A673 (cell line): Measurements from ENCODE around the gene SLC39A8. TPM values are rescaled to one million over a fixed set of nuclear protein-coding genes. Genes with fewer than 3 reads are reported as not detected.

ENCODE experiments used
- BruUV-seq: library from RNA; stranded (reverse); fragments of 400-500 nt; replicated peaks from 2 replicates; lab custom pipeline; 2021; lab: Mats Ljungman, UMichigan
- CTCF ChIA-PET: fragments of 300-600 bp; sonication (Branson Sonifier 250); formaldehyde crosslinking; loops from one replicate; lab custom pipeline; 2022; ENCODE audit warnings: antibody characterized with exemption; lab: Charles Lee
- POLR2A ChIA-PET: fragments of 300-600 bp; sonication (Branson Sonifier 250); formaldehyde crosslinking; loops from one replicate; lab custom pipeline; 2022; ENCODE audit warnings: antibody characterized with exemption; ENCODE audit not compliant: low non-redundant PET; lab: Charles Lee
- DNase-seq: peaks from one replicate; pipeline ENCODE4 v3.0.0-alpha.2; 2015; ENCODE audit warnings: low spot score
- H3K27ac ChIP-seq: fragments of 200-600 bp; sonication (generic); 2 replicates; pipeline ENCODE4 v1.5.1; 2016; ENCODE audit warnings: mixed run types, low read depth, mild to moderate bottlenecking, mixed read lengths, antibody characterized with exemption, low read length; ENCODE audit not compliant: poor library complexity, severe bottlenecking
- H3K27me3 ChIP-seq: fragments of 200-600 bp; sonication (generic); replicated peaks from 2 replicates; pipeline ENCODE4 v1.6.1; 2017; ENCODE audit warnings: mixed run types, low read depth, mild to moderate bottlenecking, mixed read lengths, antibody characterized with exemption, low read length; ENCODE audit not compliant: insufficient read depth, poor library complexity
- H3K36me3 ChIP-seq: fragments of 200-600 bp; sonication (generic); 2 replicates; pipeline ENCODE4 v1.6.1; 2016; ENCODE audit warnings: mixed run types, mild to moderate bottlenecking, mixed read lengths, antibody characterized with exemption, low read length; ENCODE audit not compliant: insufficient read depth, poor library complexity, severe bottlenecking
- H3K4me1 ChIP-seq: fragments of 200-600 bp; sonication (generic); 2 replicates; pipeline ENCODE4 v1.6.1; 2017; ENCODE audit warnings: mixed run types, mild to moderate bottlenecking, mixed read lengths, antibody characterized with exemption, low read length; ENCODE audit not compliant: insufficient read depth, poor library complexity, severe bottlenecking
- H3K4me3 ChIP-seq: fragments of 200-600 bp; sonication (generic); 2 replicates; pipeline ENCODE4 v1.5.1; 2016; ENCODE audit warnings: low read depth, mixed run types, mild to moderate bottlenecking, mixed read lengths, low read length; ENCODE audit not compliant: poor library complexity, severe bottlenecking
- H3K9me3 ChIP-seq: fragments of 200-600 bp; sonication (generic); 2 replicates; pipeline ENCODE4 v1.6.1; 2016; ENCODE audit warnings: mixed run types, low read depth, mild to moderate bottlenecking, mixed read lengths, antibody characterized with exemption, low read length; ENCODE audit not compliant: poor library complexity, severe bottlenecking
- EZH2 ChIP-seq: fragments of 200-600 bp; sonication (generic); IDR thresholded peaks from 2 replicates; pipeline ENCODE4 v1.6.1; 2017; ENCODE audit warnings: borderline replicate concordance, low read depth, mild to moderate bottlenecking, mixed read lengths, antibody characterized with exemption, low read length; ENCODE audit not compliant: poor library complexity, severe bottlenecking
- intact Hi-C: fragments of 100-400 bp; cut with micrococcal nuclease; formaldehyde crosslinking; loops from one replicate; pipeline ENCODE4 v1.10.0; 2022; ENCODE audit not compliant: unreplicated experiment
- total RNA-seq: library from RNA; stranded (reverse); gene quantifications from 2 replicates; pipeline ENCODE4 v1.2.3, GENCODE V29; 2021
- TF ChIP-seq, protein P1 (sequence below): fragments of 300-800, 200-600 bp; sonication (generic); conservative IDR thresholded peaks from 2 replicates; pipeline ENCODE4 v1.5.1; 2017; ENCODE audit warnings: low read depth, mild to moderate bottlenecking, antibody characterized with exemption, low read length, moderate library complexity, mixed read lengths

The SLC39A8 gene
- total RNA-seq, 1 experiment from 2014 or later = 12.3 TPM

GRCh38 chr4:102344520-102344953, 745 bp downstream of the SLC39A8 start:
- intact Hi-C loops = loop anchor here (5.0 kb wide), 1 partner anchor 88 kb away; no protein-coding TSS in a partner anchor
- CTCF ChIA-PET = interaction anchor here (1.0 kb wide), 1 partner anchor 87 kb away, joined by 20 read pairs; no protein-coding TSS in a partner anchor

DNA sequence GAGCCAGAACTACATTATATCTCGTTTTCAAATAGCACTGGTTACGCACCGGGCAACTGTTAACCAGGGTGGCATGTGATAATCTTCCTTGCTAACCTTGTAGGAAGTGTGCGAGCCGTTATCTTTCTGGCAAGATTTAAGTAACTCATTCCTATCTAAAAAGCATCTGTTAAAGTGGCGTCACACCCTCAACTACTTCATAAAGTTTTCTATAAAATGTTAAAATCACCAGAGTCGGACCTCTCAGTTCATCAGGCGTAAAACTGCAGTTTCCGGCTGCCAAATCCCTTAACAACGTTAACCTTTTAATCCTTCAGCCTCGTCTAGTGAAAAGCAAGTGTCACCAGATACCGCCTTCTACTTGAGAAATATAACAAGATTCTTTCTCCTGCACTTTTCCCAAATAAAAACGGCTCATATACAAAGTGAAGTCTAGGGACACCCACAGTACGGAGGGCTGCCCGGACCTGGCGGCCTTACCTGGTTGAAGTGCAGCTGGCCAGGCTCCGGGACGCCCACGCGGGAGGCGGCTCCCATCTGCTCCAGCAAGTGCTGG, 1.2 kb downstream of the SLC39A8 start:
- no peaks in the 10 kb centered on the region for H3K9me3 ChIP-seq
- DNase-seq = peak; percentile 54
- no peaks in the 10 kb centered on the region for H3K36me3 ChIP-seq
- peaks cover 14% of the 10 kb centered on the region for H3K4me1 ChIP-seq
- BruUV-seq = no TSS peak
- H3K27ac ChIP-seq = peak overlapping the region; percentile 58
- CTCF ChIA-PET = no interaction called here
- peak overlapping the region; percentile 60 for H3K4me3 ChIP-seq
- POLR2A ChIA-PET = no interaction called here
- intact Hi-C loops = loop anchor here (5.0 kb wide), 1 partner anchor 88 kb away; no protein-coding TSS in a partner anchor
- H3K27me3 ChIP-seq = peaks cover 5% of the 10 kb centered on the region
- TF ChIP-seq, protein P1, sequence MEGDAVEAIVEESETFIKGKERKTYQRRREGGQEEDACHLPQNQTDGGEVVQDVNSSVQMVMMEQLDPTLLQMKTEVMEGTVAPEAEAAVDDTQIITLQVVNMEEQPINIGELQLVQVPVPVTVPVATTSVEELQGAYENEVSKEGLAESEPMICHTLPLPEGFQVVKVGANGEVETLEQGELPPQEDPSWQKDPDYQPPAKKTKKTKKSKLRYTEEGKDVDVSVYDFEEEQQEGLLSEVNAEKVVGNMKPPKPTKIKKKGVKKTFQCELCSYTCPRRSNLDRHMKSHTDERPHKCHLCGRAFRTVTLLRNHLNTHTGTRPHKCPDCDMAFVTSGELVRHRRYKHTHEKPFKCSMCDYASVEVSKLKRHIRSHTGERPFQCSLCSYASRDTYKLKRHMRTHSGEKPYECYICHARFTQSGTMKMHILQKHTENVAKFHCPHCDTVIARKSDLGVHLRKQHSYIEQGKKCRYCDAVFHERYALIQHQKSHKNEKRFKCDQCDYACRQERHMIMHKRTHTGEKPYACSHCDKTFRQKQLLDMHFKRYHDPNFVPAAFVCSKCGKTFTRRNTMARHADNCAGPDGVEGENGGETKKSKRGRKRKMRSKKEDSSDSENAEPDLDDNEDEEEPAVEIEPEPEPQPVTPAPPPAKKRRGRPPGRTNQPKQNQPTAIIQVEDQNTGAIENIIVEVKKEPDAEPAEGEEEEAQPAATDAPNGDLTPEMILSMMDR = no peak
- TF ChIP-seq EZH2 = no peak

More at GRCh38 chr4:102344520-102344953, 745 bp downstream of the SLC39A8 start:
- H3K9me3 ChIP-seq = no peaks in the 10 kb centered on the region
- POLR2A ChIA-PET = no interaction called here
- H3K4me3 ChIP-seq = peak overlapping the region; percentile 60
- H3K27ac ChIP-seq = peak overlapping the region; percentile 58
- peaks cover 14% of the 10 kb centered on the region for H3K4me1 ChIP-seq
- no TSS peak for BruUV-seq
- TF ChIP-seq, protein P1 = no peak
- TF ChIP-seq EZH2 = no peak
- peaks cover 5% of the 10 kb centered on the region for H3K27me3 ChIP-seq
- DNase-seq = peak; percentile 65
- H3K36me3 ChIP-seq = no peaks in the 10 kb centered on the region

DNA sequence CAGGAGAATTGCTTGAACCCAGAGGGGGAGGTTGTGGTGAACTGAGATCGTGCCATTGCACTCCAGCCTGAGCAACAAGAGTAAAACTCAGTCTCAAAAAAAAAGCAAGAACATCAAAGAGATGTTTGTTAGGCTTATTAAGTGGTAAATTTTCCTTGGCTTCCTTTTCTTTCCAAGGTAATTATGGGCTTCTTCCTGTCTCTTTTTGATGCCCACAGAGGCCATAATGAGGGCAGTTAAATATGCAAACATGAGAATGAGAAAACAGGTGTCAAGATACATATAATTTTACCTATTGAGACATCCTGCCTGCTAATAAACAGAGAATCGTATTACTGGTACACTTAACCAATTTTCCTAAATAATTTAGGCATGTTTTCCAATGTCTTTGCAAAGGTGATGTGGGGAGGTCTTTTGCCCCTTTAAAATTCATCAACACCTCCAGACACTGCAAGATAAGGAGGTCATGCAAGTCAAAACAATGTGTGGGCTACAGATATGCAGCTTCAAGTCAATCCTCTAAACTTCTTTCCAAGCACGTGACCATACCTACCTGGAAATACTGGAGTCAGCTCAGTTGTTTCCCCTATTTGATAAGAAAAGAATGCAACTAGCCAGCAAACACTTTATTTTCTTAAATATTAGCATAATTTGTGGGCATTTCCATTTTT, 2.7 kb downstream of the SLC39A8 start:
- TF ChIP-seq EZH2 = no peak
- TF ChIP-seq, protein P1 = no peak
- POLR2A ChIA-PET = no interaction called here
- no peak overlapping the region for H3K4me3 ChIP-seq

More for the DNA sequence above, 2.7 kb downstream of the SLC39A8 start:
- Histone ChIP-seq H3K27me3 (peaks cover 5% of the 10 kb centered on the region), H3K9me3 (no peaks in the 10 kb centered on the region), H3K27ac (no peak overlapping the region), H3K4me1 (peaks cover 14% of the 10 kb centered on the region), H3K36me3 (no peaks in the 10 kb centered on the region)
- no TSS peak for BruUV-seq
- intact Hi-C loops = loop anchor here (5.0 kb wide), 1 partner anchor 90 kb away; no protein-coding TSS in a partner anchor
- CTCF ChIA-PET = no interaction called here
- no peak for DNase-seq
